Fibroblast of the aortic adventitia (primary cell): ENCODE measurements around the gene RTL1. TPM values are rescaled to one million over a fixed set of nuclear protein-coding genes. Genes with fewer than 3 reads are reported as not detected.

Experiments used
- DNase-seq: peaks from one replicate; pipeline ENCODE4 v3.0.0-alpha.2; 2010; ENCODE audit warnings: low read depth
- H3K4me3 ChIP-seq: 2 replicates; pipeline ENCODE4 v1.5.1; 2011; ENCODE audit warnings: low read depth, mild to moderate bottlenecking, control low read depth, low read length, moderate library complexity
- CTCF ChIP-seq: IDR thresholded peaks from 2 replicates; pipeline ENCODE4 v1.5.1; 2011; ENCODE audit warnings: mild to moderate bottlenecking, low read length, control low read depth, inconsistent platforms; ENCODE audit not compliant: insufficient read depth
- total RNA-seq: library from RNA; depleted of rRNA; stranded (reverse); fragments of >200 nt; gene quantifications from 2 replicates; pipeline ENCODE4 v1.2.3, GENCODE V29; 2012; ENCODE audit warnings: low replicate concordance

Gene RTL1
- total RNA-seq, 1 donor, result not detected

GRCh38 chr14:100856056-100856950, 47.2 kb downstream of the RTL1 start:
- no peak for DNase-seq
- no peak overlapping the region for H3K4me3 ChIP-seq
- no peak for TF ChIP-seq CTCF

DNA sequence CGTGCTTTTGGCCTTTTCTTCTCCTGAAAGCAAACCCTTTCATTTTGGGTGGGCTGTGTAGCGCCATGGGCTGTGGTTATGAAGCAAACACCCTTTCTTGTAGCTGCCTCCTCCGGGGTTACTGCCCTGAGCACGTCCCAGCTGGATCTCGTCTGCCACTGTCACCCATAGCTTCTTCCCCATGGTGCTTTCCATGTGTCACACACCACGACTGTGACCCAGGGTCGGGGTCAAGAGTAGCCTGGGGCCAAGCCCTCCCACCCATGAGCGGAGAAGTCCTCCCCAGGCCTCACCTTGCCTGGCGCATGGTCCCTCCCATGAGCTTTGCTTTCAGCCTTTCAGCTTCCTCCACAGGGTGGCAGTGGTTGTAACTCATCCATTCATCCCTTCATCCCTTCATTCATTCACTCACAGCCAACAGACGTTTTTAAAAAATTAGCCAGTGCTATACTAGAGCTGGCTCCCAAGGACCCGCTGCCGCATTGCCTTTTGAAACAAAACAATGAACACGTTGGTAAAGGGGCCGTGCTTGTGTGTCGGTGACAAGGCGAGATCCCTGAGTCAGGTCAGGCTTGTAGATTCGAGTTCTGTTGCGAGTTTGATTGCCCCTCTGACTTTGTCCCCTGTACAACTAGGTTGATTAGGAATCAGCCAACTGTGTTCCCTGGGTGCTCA, 48.1 kb downstream of the RTL1 start:
- DNase-seq, result no peak
- no peak for TF ChIP-seq CTCF

GRCh38 chr14:100854435-100854834, 49.1 kb downstream of the RTL1 start:
- DNase-seq, result no peak
- TF ChIP-seq CTCF, result no peak
- no peak overlapping the region for H3K4me3 ChIP-seq

More for the DNA sequence above, 48.1 kb downstream of the RTL1 start:
- H3K4me3 ChIP-seq, result no peak overlapping the region

DNA sequence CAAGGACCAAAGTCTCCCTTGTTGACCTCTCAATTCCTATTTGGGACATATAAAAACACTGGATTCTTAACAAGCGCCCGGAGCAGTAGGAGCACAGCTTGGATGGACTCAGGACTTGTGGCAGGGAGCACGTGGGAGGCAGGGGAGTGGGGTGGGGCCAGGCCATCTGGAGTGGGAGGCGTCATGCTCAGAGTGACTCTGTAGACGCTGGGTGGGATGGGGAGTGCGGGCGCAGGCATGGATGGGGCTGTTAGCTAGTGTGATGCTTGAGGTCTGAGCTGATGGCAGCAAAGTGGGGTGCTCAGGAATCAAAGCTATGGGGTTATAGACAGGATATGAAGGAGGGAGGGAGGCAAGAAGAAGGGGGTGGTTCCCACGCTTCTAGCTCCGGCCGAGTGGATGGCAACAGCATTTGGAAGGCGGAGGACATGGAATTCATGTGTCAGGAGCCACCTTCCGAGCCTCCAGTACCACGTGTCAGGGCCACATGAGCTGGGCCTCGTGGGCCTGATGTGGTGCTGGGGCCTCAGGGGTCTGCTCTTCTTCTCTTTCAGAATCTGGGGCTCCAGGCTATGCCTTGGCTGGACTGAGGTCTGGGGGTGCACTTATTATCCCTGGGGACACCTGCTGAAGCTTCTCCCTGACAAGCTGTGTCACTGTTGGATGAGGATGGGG, 51.4 kb downstream of the RTL1 start:
- DNase-seq, result no peak
- no peak for TF ChIP-seq CTCF

GRCh38 chr14:100851586-100851916, 52.0 kb downstream of the RTL1 start:
- no peak overlapping the region for H3K4me3 ChIP-seq
- TF ChIP-seq CTCF, result no peak
- no peak for DNase-seq

More for the DNA sequence above, 51.4 kb downstream of the RTL1 start:
- no peak overlapping the region for H3K4me3 ChIP-seq

DNA sequence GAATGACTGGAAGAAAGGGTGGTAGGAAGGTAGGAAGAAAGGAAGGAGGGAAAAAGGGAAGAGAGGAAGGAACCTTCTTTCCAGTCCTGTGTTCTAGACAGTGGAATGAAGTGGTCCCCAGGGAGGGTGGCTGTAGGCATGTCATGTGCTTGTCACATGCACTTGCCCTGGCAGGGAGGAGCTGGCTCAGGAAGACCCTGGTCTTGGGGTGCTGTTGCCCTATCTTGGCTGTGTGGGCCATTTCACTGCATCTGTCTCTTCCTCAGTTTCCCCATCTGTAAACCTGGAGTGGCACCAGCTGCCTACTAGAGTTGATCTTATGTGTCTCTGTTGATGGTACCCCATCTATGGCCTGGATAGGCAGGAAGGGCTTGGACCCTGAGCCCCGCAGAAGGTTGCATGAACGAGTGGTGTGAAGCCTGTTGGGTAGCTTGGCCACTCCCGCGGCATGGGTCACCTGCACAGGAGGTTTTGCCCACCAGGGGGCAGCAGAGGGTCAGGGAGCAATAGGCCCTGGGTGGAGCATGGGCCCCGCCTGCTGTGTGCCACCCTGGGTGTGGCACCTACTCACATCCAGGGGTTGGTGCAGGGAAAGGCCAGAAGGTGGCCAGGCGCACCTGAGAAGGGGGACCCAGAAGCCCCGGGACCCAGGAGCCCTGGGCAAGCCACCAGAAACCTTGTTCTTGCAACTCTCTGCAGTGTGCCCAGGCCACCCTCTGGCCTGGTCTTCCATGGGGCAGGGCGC, 52.5 kb downstream of the RTL1 start:
- H3K4me3 ChIP-seq, result no peak overlapping the region
- DNase-seq, result no peak
- TF ChIP-seq CTCF, result peak; percentile 59
